PC-9 (cell line): ENCODE data around the gene SCT.
"Not testable (repeated sequence)": the region's sequence is repeated elsewhere in the genome, so short reads cannot be mapped to it uniquely, and the experiment has no call there.

Experiments used
- CTCF ChIP-seq: fragments of 200-600 bp; sonication (generic); conservative IDR thresholded peaks from 2 replicates; pipeline ENCODE4 v1.6.1; 2017; ENCODE audit warnings: mixed run types, antibody characterized with exemption, mild to moderate bottlenecking, moderate library complexity
- EZH2 ChIP-seq: fragments of 200-600 bp; sonication (generic); IDR thresholded peaks from 2 replicates; pipeline ENCODE4 v1.8.0; 2017; ENCODE audit warnings: antibody characterized with exemption, low read depth

GRCh38 chr11:653136-653535, 26.2 kb upstream of the SCT start:
- not testable (repeated sequence) for TF ChIP-seq CTCF, EZH2
